ENCODE measurements around the gene PALM3. TPM values are rescaled to one million over a fixed set of nuclear protein-coding genes. Genes with fewer than 3 reads are reported as not detected.

The PALM3 gene
- total RNA-seq, 5 donors from 2014 or later (not counting 1 experiment from before 2014, with no cell fraction given), result 0.16 to 0.39 TPM; not detected in 3

DNA sequence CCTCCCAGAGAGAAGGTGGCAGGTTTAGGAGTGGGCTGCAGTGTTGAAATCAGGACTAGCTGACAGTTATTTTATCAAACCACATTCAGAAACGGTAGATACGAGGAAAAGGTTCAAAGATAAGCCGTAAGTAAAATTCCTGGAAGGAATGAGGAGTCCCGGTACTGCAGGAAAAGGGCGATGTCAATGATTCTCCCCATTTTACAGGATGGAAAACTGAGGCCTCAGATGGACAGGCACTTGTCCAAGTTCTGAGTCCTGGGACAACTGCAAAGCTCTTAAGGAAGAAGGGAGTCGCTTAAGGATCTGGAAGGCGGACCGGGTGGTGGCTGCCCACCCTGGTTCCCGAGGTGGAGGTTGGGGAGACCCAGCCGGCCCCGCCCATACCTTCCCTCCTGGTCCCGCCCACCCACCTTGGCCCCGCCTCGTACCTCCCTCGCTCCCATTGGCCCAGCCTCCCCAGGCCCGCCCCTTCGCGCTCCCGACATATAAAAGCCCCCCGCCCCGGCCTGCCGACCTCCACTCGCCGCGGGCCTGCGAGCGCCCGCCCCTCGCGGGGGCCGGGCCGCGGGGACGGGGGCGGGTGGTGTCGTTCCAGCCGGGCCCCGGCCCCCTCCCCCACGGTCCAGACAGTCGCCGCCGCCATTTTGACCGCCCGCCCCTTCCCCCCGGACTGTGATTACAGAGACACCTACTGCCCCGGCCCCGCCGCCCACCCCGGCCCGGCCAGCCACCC lies 56.4 kb downstream of the PALM3 start:
- Histone ChIP-seq H3K27ac (ENCODE audit: low read length) (peak overlapping the region; percentile 100), H3K4me3 (ENCODE audit: control insufficient read depth in 1 of 2, extremely low read depth in 1 of 2, low read length in 1 of 2) (peak overlapping the region in 1 of 2 donors; percentile 86), H3K27me3 (replicated peaks in 1 of 2; ENCODE audit: control insufficient read depth in 2 of 2, extremely low read depth in 1 of 2, insufficient read depth in 2 of 2, low read length in 1 of 2) (no peaks in the 10 kb centered on the region), H3K36me3 (ENCODE audit: control insufficient read depth in 2 of 2, extremely low read depth in 1 of 2, insufficient read depth in 1 of 2, low read length in 1 of 2) (no peaks in the 10 kb centered on the region), H3K9me3 (no peaks in the 10 kb centered on the region), H3K4me1 (ENCODE audit: control insufficient read depth in 1 of 2, extremely low read depth in 1 of 2, insufficient read depth in 2 of 2, low read length in 2 of 2) (peaks cover 23 to 58% of the 10 kb centered on the region in 2 experiments)
- WGBS (ENCODE audit: insufficient coverage), result 4% methylated on average over 35 of the region's 50 CpGs
- Mint-ChIP-seq H3K4me1 (peaks cover 46 to 62% (median 55%) of the 10 kb centered on the region in 3 donors), H3K36me3 (no peaks in the 10 kb centered on the region), H3K27me3 (no peaks in the 10 kb centered on the region), H3K27ac (peak overlapping the region; percentile 89 to 95), H3K4me3 (peak overlapping the region; percentile 82 to 92 (median 83)), H3K9me3 (no peaks in the 10 kb centered on the region)
- ATAC-seq (replicated peaks in 1 of 4), result peak; percentile 47 to 57 (median 55)
- ChIA-PET POLR2A (interaction anchor here (0.6 to 3.0 kb wide), 8 partner anchors 13 to 165 kb away, joined by 3 to 14 read pairs (median 4); partner anchors contain the start of genes DCAF15 (in 2 of the 2), ASF1B (in 1 of the 2) and IL27RA (in 1 of the 2)), CTCF (interaction anchor here in 1 of 2 donors (0.6 kb wide), 1 partner anchor 18 kb away, joined by 8 read pairs; no protein-coding TSS in a partner anchor)
- DNase-seq, result peak; percentile 74 to 96 (median 88)

DNA sequence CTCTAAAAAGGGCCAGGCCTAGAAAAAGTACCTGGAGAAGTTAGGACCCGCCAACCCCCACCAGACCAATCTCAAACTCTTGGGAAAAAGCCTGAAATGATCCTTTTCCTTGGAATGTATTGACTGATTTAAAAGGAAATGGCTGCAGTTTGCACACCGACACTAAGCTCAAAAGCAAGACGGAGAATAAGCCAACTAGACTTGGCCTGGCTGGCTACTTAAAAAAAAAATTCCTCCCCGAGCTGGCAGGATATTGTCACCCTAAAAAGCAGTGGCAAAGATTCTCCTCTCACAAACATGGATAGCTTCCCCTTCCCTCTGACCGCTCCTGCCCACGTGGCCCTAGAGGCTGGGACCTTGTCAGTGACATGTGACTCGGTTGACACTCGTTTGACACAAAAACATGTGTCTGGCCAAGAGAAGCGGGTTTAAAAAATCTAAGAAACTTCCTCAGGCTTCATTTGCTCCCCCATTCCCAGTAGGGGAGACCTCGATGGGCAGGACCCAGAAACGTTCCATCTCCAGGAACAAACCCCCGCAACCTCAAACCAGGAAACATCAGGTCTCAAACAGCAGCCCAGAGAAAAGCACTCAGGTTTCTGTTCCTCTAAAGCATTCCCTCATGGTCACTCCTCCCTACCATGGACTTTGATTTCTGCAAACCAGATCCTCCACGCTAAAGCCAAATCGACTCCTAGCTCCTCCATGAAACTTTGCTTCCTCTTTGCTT lies 57.1 kb downstream of the PALM3 start:
- Mint-ChIP-seq H3K9me3 (no peaks in the 10 kb centered on the region), H3K4me3 (peak overlapping the region; percentile 70 to 83 (median 75)), H3K4me1 (peaks cover 50 to 68% (median 62%) of the 10 kb centered on the region in 3 donors), H3K36me3 (no peaks in the 10 kb centered on the region), H3K27me3 (no peaks in the 10 kb centered on the region), H3K27ac (peak overlapping the region; percentile 89 to 95)
- H3K9me3 ChIP-seq, result no peaks in the 10 kb centered on the region
- H3K36me3 ChIP-seq (ENCODE audit: control insufficient read depth in 2 of 2, extremely low read depth in 1 of 2, insufficient read depth in 1 of 2, low read length in 1 of 2), result no peaks in the 10 kb centered on the region
- H3K4me3 ChIP-seq (ENCODE audit: control insufficient read depth in 1 of 2, extremely low read depth in 1 of 2, low read length in 1 of 2), result peak overlapping the region in 1 of 2 donors; percentile 32
- no peak for ATAC-seq (replicated peaks in 1 of 4)
- POLR2A ChIA-PET, result interaction anchor here (0.6 to 1.1 kb wide), 3 partner anchors 52 to 133 kb away, joined by 3 to 5 read pairs (median 4); partner anchors contain the start of gene DCAF15 (in 1 of the 2)
- peak overlapping the region; percentile 100 for H3K27ac ChIP-seq (ENCODE audit: low read length)
- H3K27me3 ChIP-seq (replicated peaks in 1 of 2; ENCODE audit: control insufficient read depth in 2 of 2, extremely low read depth in 1 of 2, insufficient read depth in 2 of 2, low read length in 1 of 2), result no peaks in the 10 kb centered on the region
- peaks cover 28 to 65% of the 10 kb centered on the region in 2 experiments for H3K4me1 ChIP-seq (ENCODE audit: control insufficient read depth in 1 of 2, extremely low read depth in 1 of 2, insufficient read depth in 2 of 2, low read length in 2 of 2)
- CTCF ChIA-PET, result interaction anchor here (0.5 to 0.6 kb wide), 2 partner anchors 17 to 23 kb away, joined by 3 to 8 read pairs; partner anchors contain the start of gene RLN3 (in 1 of the 2)
- 54% methylated on average over 8 of the region's 14 CpGs for WGBS (ENCODE audit: insufficient coverage)
- no peak for DNase-seq

Other genes starting within 250 kb of the PALM3 start
- 1 to 10 TPM in 3 of 5 donors, under 1 TPM in 1, not detected in 1; 0.85 to 2.3 (median 1.5) TPM for gene NANOS3, start 184.9 kb downstream of the PALM3 start, total RNA-seq
- gene BRME1, start 156.0 kb downstream of the PALM3 start, total RNA-seq, result 1 to 10 TPM; 1.3 to 3.6 (median 1.7) TPM
- gene CC2D1A, start 155.9 kb downstream of the PALM3 start, total RNA-seq, result 10 to 100 TPM; 25.9 to 41.3 (median 37.4) TPM
- gene PODNL1, start 123.7 kb downstream of the PALM3 start, total RNA-seq, result under 1 TPM in 1 of 5 donors, not detected in 4; 0.09 TPM
- 100 to 1,000 TPM in 3 of 5 donors, 10 to 100 TPM in 2; 67.3 to 118 (median 110) TPM for gene DCAF15, start 109.6 kb downstream of the PALM3 start, total RNA-seq
- 10 to 100 TPM; 18.4 to 27.1 (median 23.1) TPM for gene RFX1, start 55.8 kb downstream of the PALM3 start, total RNA-seq
- gene RLN3, start 33.9 kb downstream of the PALM3 start, total RNA-seq, result not detected
- 10 to 100 TPM; 44.2 to 82.4 (median 66.5) TPM for gene IL27RA, start 30.3 kb downstream of the PALM3 start, total RNA-seq
- 1 to 10 TPM in 3 of 5 donors, under 1 TPM in 2; 0.28 to 2.0 (median 1.1) TPM for gene MISP3, start 10.7 kb upstream of the PALM3 start, total RNA-seq
- under 1 TPM in 3 of 5 donors, not detected in 2; 0.53 to 0.98 (median 0.58) TPM for gene C19orf67, start 23.7 kb upstream of the PALM3 start, total RNA-seq
- 10 to 100 TPM; 38.9 to 75.0 (median 59.2) TPM for gene SAMD1, start 28.7 kb upstream of the PALM3 start, total RNA-seq
- gene PRKACA, start 55.7 kb upstream of the PALM3 start, total RNA-seq, result 10 to 100 TPM; 43.0 to 53.5 (median 48.9) TPM
- 1 to 10 TPM; 2.6 to 4.4 (median 3.3) TPM for gene ASF1B, start 74.5 kb upstream of the PALM3 start, total RNA-seq
- gene ADGRL1, start 144.1 kb upstream of the PALM3 start, total RNA-seq, result 10 to 100 TPM; 19.9 to 31.2 (median 28.0) TPM